ENCODE measurements around the gene HMGN3. TPM values are rescaled to one million over a fixed set of nuclear protein-coding genes. Genes with fewer than 3 reads are reported as not detected.

HMGN3 gene
- total RNA-seq, 1 experiment from 2014 or later, result 183 TPM

DNA sequence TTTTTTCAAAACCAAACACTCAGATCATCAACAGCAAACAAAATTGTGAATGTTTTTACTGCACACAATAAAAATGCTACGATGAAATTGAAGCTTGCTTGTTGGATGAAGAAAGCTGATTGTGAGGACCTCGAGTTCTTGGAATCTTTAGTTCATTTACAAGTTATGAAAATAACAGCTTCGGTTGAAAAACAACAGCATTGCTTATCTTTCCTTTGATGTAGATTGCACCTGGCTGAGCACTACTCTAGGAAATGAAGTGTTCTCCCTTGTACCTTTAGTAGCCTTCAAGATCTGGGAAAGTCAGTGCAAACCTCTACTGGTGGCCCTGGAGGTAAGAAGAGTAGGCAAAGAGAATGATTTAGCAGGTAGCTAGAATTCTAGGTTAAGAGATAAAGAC is 2.2 kb upstream of the HMGN3 start:
- no peak overlapping the region for H3K9ac ChIP-seq (ENCODE audit: extremely low read depth, insufficient read length, low read length)
- no CpG with 5 or more reads among the region's 3 CpGs for WGBS (ENCODE audit: extremely low coverage, insufficient read length, low lambda C conversion rate)
- DNase-seq, result no peak
- no peak overlapping the region for H2BK20ac ChIP-seq (ENCODE audit: low read depth, low read length, poor library complexity, severe bottlenecking)
- H4K20me1 ChIP-seq (ENCODE audit: control insufficient read depth, insufficient read depth, insufficient read length), result no peaks in the 10 kb centered on the region
- H3K27ac ChIP-seq (ENCODE audit: insufficient read length, low read depth, low read length), result no peak overlapping the region
- H2AK5ac ChIP-seq (ENCODE audit: insufficient read length, low read length), result no peak overlapping the region
- TF ChIP-seq, protein P1, sequence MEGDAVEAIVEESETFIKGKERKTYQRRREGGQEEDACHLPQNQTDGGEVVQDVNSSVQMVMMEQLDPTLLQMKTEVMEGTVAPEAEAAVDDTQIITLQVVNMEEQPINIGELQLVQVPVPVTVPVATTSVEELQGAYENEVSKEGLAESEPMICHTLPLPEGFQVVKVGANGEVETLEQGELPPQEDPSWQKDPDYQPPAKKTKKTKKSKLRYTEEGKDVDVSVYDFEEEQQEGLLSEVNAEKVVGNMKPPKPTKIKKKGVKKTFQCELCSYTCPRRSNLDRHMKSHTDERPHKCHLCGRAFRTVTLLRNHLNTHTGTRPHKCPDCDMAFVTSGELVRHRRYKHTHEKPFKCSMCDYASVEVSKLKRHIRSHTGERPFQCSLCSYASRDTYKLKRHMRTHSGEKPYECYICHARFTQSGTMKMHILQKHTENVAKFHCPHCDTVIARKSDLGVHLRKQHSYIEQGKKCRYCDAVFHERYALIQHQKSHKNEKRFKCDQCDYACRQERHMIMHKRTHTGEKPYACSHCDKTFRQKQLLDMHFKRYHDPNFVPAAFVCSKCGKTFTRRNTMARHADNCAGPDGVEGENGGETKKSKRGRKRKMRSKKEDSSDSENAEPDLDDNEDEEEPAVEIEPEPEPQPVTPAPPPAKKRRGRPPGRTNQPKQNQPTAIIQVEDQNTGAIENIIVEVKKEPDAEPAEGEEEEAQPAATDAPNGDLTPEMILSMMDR (conservative IDR thresholded peaks at IDR 0.05), result no peak
- no peak overlapping the region for H2AFZ ChIP-seq (ENCODE audit: low read length)
- H4K5ac ChIP-seq (ENCODE audit: insufficient read length, low read depth, low read length), result no peak overlapping the region
- Mint-ChIP-seq H3K27me3 (ENCODE audit: low read depth) (peaks cover 5% of the 10 kb centered on the region; the same call in 1 of the 2 replicates), H3K4me1 (peaks cover 17 to 19% of the 10 kb centered on the region in 2 experiments), H3K4me3 (no peak overlapping the region), H3K9me3 (0 out of 5 replicates have a peak, but pooled peaks cover 0 to 5% of the 10 kb centered on the region in 2 experiments), H3K36me3 (ENCODE audit: insufficient read depth in 1 of 3, low read depth in 3 of 3) (peaks cover 2 to 14% (median 2%) of the 10 kb centered on the region in 3 experiments; a peak in 5 of 7 replicates), H3K27ac (no peak overlapping the region; a peak in 1 of 7 replicates)
- no peaks in the 10 kb centered on the region for H3K27me3 ChIP-seq (ENCODE audit: insufficient read depth, low read length)
- H3K56ac ChIP-seq (ENCODE audit: insufficient read length, low read depth, low read length), result no peak overlapping the region
- H2BK5ac ChIP-seq (ENCODE audit: insufficient read length, low read length), result no peak overlapping the region
- no peak overlapping the region for H4K91ac ChIP-seq (ENCODE audit: insufficient read length, low read depth, low read length)
- H3K4ac ChIP-seq (ENCODE audit: low read depth, low read length), result no peak overlapping the region
- no peak overlapping the region for H3K14ac ChIP-seq (ENCODE audit: insufficient read depth, low read length)
- H3K79me2 ChIP-seq (ENCODE audit: insufficient read depth, low read length), result peaks cover 10% of the 10 kb centered on the region; the same call in 1 of the 2 replicates
- no peaks in the 10 kb centered on the region for H3K9me3 ChIP-seq (ENCODE audit: control insufficient read depth, low read depth, low read length)
- H2BK15ac ChIP-seq (ENCODE audit: low read depth, low read length), result no peak overlapping the region
- H3K4me2 ChIP-seq (ENCODE audit: insufficient read depth, insufficient read length, low read length), result no peak overlapping the region
- peaks cover 5% of the 10 kb centered on the region for H3K23me2 ChIP-seq (ENCODE audit: insufficient read length, low read depth, low read length, poor library complexity, severe bottlenecking)
- no peak overlapping the region for H2BK120ac ChIP-seq (ENCODE audit: low read depth, low read length, poor library complexity, severe bottlenecking)
- H3K79me1 ChIP-seq (ENCODE audit: insufficient read depth, low read depth, low read length, poor library complexity, severe bottlenecking), result no peaks in the 10 kb centered on the region
- no peak overlapping the region for H2BK12ac ChIP-seq (ENCODE audit: insufficient read length, low read depth, low read length)
- H4K8ac ChIP-seq (replicated peaks; ENCODE audit: insufficient read length, low read depth, low read length), result no peak overlapping the region
- H3K18ac ChIP-seq (ENCODE audit: insufficient read length, low read depth, low read length), result no peak overlapping the region
- no peak overlapping the region for H3T11ph ChIP-seq (ENCODE audit: low read length)
- no peak overlapping the region for H3K23ac ChIP-seq (ENCODE audit: insufficient read length, low read depth, low read length)
- H3K4me1 ChIP-seq (ENCODE audit: insufficient read depth, low read length), result no peaks in the 10 kb centered on the region

All from H9 (cell line).